HG03439 (cell line): Measurements from ENCODE around the gene TMOD2.

Source experiments
- ATAC-seq: cut with Tn5 transposase; IDR thresholded peaks from one replicate; pipeline ENCODE4 v1.9.1; 2021; ENCODE audit warnings: mild to moderate bottlenecking, moderate library complexity; ENCODE audit not compliant: unreplicated experiment

TMOD2 gene

GRCh38 chr15:51812598-51812997 is 61.2 kb downstream of the TMOD2 start:
- ATAC-seq, result no peak

- ATAC-seq, result no peak
Observed at GRCh38 chr15:51814606-51815005, 63.2 kb downstream of the TMOD2 start.

- no peak for ATAC-seq
Observed at GRCh38 chr15:51816611-51817010, 65.2 kb downstream of the TMOD2 start.

- ATAC-seq, result no peak
Observed at GRCh38 chr15:51818150-51818549, 66.8 kb downstream of the TMOD2 start.

- ATAC-seq, result no peak
Observed at GRCh38 chr15:51825698-51826097, 74.3 kb downstream of the TMOD2 start.

- no peak for ATAC-seq
Observed at GRCh38 chr15:51828621-51829375, 77.4 kb downstream of the TMOD2 start.

- peak; percentile 91 for ATAC-seq
Observed at GRCh38 chr15:51829376-51830275, 78.2 kb downstream of the TMOD2 start, which contains the start of gene TMOD3. TMOD3 (plus strand) TSS chr15:51829653; CDS start chr15:51862885, 33,232 bp downstream.

- ATAC-seq, result no peak
Observed at GRCh38 chr15:51830276-51830806, 78.9 kb downstream of the TMOD2 start.

- no peak for ATAC-seq
Observed at GRCh38 chr15:51833772-51834171, 82.4 kb downstream of the TMOD2 start.

GRCh38 chr15:51837792-51838251 is 86.4 kb downstream of the TMOD2 start:
- no peak for ATAC-seq

GRCh38 chr15:51838270-51838669 is 86.9 kb downstream of the TMOD2 start:
- no peak for ATAC-seq

- ATAC-seq, result no peak
Observed at GRCh38 chr15:51840692-51841091, 89.3 kb downstream of the TMOD2 start.

- no peak for ATAC-seq
Observed at GRCh38 chr15:51841406-51842040, 90.1 kb downstream of the TMOD2 start.

- no peak for ATAC-seq
Observed at GRCh38 chr15:51842265-51842664, 90.9 kb downstream of the TMOD2 start.

GRCh38 chr15:51842852-51843737 is 91.7 kb downstream of the TMOD2 start:
- ATAC-seq, result no peak

- no peak for ATAC-seq
Observed at GRCh38 chr15:51844747-51845426, 93.5 kb downstream of the TMOD2 start.

- no peak for ATAC-seq
Observed at GRCh38 chr15:51846066-51846462, 94.7 kb downstream of the TMOD2 start.

GRCh38 chr15:51846463-51847230 is 95.2 kb downstream of the TMOD2 start:
- ATAC-seq, result no peak

GRCh38 chr15:51848811-51849210 is 97.4 kb downstream of the TMOD2 start:
- ATAC-seq, result no peak
